Panc1 (cell line): ENCODE measurements around the gene ATM.

ENCODE experiments used
- POLR2AphosphoS5 ChIP-seq: IDR thresholded peaks from 2 replicates; pipeline ENCODE4 v1.6.1; 2012; ENCODE audit warnings: mild to moderate bottlenecking, low read depth, low read length, moderate library complexity
- TF ChIP-seq, protein P1 (sequence below), 2 experiments: IDR thresholded peaks; 2 replicates each; pipeline ENCODE4 v1.6.1; 2011 to 2012; ENCODE audit warnings: low read depth in 2 of 2, control low read depth in 1 of 2, low read length in 1 of 2, mild to moderate bottlenecking in 1 of 2, moderate library complexity in 1 of 2; ENCODE audit not compliant: insufficient read depth in 1 of 2
- TF ChIP-seq, protein P2 (sequence below): fragments of 450-650 bp; IDR thresholded peaks from 2 replicates; pipeline ENCODE4 v1.5.1; 2017; ENCODE audit warnings: mild to moderate bottlenecking

DNA sequence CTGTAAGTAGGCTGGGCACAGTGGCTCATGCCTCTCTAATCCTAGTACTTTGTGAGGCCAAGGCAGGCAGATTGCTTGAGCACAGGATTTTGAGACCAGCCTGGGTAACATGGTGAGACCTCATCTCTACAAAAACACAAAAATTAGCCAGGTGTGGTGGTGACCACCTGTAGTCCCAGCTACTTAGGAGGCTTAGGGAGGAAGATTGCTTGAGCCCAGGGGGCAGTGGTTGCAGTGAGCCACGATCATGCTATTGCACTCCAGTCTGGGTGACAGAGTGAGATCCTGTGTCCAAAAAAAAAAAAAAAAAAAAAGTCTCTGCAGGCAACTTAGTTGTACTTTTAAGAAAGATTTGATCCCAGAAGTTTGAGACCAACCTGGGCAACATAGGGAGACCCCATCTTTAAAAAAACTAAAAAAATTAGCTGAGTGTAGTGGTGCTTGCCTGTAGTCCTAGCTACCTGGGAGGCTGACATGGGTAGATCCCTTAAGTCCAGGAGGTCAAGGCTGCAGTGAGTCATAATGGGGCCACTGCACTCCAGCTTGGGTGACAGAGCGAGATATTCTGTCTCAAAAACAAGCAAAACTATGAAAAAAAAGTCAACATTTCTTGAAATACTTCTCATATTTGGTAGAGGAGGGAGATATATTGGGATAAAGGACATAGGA lies 10.5 kb downstream of the ATM start:
- TF ChIP-seq, protein P1, sequence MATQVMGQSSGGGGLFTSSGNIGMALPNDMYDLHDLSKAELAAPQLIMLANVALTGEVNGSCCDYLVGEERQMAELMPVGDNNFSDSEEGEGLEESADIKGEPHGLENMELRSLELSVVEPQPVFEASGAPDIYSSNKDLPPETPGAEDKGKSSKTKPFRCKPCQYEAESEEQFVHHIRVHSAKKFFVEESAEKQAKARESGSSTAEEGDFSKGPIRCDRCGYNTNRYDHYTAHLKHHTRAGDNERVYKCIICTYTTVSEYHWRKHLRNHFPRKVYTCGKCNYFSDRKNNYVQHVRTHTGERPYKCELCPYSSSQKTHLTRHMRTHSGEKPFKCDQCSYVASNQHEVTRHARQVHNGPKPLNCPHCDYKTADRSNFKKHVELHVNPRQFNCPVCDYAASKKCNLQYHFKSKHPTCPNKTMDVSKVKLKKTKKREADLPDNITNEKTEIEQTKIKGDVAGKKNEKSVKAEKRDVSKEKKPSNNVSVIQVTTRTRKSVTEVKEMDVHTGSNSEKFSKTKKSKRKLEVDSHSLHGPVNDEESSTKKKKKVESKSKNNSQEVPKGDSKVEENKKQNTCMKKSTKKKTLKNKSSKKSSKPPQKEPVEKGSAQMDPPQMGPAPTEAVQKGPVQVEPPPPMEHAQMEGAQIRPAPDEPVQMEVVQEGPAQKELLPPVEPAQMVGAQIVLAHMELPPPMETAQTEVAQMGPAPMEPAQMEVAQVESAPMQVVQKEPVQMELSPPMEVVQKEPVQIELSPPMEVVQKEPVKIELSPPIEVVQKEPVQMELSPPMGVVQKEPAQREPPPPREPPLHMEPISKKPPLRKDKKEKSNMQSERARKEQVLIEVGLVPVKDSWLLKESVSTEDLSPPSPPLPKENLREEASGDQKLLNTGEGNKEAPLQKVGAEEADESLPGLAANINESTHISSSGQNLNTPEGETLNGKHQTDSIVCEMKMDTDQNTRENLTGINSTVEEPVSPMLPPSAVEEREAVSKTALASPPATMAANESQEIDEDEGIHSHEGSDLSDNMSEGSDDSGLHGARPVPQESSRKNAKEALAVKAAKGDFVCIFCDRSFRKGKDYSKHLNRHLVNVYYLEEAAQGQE (IDR thresholded peaks at IDR 0.05; ENCODE audit: insufficient read depth in 1 of 2, low read depth in 2 of 2, low read length in 1 of 2), result no peak
- TF ChIP-seq, protein P2, sequence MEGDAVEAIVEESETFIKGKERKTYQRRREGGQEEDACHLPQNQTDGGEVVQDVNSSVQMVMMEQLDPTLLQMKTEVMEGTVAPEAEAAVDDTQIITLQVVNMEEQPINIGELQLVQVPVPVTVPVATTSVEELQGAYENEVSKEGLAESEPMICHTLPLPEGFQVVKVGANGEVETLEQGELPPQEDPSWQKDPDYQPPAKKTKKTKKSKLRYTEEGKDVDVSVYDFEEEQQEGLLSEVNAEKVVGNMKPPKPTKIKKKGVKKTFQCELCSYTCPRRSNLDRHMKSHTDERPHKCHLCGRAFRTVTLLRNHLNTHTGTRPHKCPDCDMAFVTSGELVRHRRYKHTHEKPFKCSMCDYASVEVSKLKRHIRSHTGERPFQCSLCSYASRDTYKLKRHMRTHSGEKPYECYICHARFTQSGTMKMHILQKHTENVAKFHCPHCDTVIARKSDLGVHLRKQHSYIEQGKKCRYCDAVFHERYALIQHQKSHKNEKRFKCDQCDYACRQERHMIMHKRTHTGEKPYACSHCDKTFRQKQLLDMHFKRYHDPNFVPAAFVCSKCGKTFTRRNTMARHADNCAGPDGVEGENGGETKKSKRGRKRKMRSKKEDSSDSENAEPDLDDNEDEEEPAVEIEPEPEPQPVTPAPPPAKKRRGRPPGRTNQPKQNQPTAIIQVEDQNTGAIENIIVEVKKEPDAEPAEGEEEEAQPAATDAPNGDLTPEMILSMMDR, result no peak
- TF ChIP-seq POLR2AphosphoS5, result no peak
